ENCODE results near the gene BBOX1. TPM values are rescaled to one million over a fixed set of nuclear protein-coding genes. Genes with fewer than 3 reads are reported as not detected.

Gene BBOX1
- total and polyA plus RNA-seq, 2 of the 8 experiments (the other 6 are each of a cell fraction or from before 2014, with no cell fraction given) = not detected

DNA sequence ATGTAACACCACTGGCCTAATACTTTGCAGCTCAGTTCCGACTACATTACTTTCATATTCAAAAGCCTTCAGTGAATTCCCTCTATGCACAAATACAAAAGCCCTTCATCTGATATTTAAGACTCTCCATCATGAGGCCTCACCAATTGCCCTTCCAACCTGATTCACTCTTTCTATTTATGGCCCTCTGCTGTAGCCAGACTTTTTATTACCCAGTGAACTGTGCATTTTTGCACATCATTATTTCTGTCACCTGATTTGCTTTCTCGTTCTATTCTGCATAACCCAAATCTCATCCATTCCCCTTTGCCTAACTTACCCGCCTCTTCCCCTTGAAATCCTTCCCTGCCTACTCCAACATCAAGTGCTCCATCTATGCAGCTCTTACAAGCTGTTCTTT, 78.3 kb downstream of the BBOX1 start (continued):
- TF ChIP-seq RXRA (IDR thresholded peaks at IDR 0.05; ENCODE audit: insufficient read depth, low read depth, low read length) (no peak), GTF2F1 (IDR thresholded peaks at IDR 0.05; ENCODE audit: borderline replicate concordance, low read depth, low read length) (no peak), SAP30 (IDR thresholded peaks at IDR 0.05; ENCODE audit: insufficient read depth, insufficient replicate concordance, low read length) (no peak), KDM1A (IDR thresholded peaks at IDR 0.05; ENCODE audit: borderline replicate concordance, low read length) (no peak), KDM4A (IDR thresholded peaks at IDR 0.05; ENCODE audit: low read depth, low read length, severe bottlenecking) (no peak)
- TF ChIP-seq, protein P1, sequence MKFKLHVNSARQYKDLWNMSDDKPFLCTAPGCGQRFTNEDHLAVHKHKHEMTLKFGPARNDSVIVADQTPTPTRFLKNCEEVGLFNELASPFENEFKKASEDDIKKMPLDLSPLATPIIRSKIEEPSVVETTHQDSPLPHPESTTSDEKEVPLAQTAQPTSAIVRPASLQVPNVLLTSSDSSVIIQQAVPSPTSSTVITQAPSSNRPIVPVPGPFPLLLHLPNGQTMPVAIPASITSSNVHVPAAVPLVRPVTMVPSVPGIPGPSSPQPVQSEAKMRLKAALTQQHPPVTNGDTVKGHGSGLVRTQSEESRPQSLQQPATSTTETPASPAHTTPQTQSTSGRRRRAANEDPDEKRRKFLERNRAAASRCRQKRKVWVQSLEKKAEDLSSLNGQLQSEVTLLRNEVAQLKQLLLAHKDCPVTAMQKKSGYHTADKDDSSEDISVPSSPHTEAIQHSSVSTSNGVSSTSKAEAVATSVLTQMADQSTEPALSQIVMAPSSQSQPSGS (IDR thresholded peaks at IDR 0.05; ENCODE audit: low read length) = no peak
- TF ChIP-seq, protein P2, sequence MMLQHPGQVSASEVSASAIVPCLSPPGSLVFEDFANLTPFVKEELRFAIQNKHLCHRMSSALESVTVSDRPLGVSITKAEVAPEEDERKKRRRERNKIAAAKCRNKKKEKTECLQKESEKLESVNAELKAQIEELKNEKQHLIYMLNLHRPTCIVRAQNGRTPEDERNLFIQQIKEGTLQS (IDR thresholded peaks at IDR 0.05; ENCODE audit: insufficient read depth, low read depth, low read length) = no peak

Data from H1 (cell line).